OCI-LY3 (cell line): Measurements from ENCODE around the gene RHBDL3.

Experiments
- H2AFZ ChIP-seq: fragments of 200-600, 300-600 bp; shearing (Covaris generic); 2 replicates; pipeline ENCODE4 v1.6.0; 2014; ENCODE audit warnings: antibody characterized with exemption, low read depth, low read length
- H3K27ac ChIP-seq: fragments of 200-600, 300-600 bp; sonication (generic); 2 replicates; pipeline ENCODE4 v1.5.1; 2014; ENCODE audit warnings: mild to moderate bottlenecking, low read length, moderate library complexity, mixed read lengths
- H3K27me3 ChIP-seq: fragments of 200-600, 300-600 bp; sonication (generic); 2 replicates; pipeline ENCODE4 v1.6.1; 2014; ENCODE audit warnings: low read depth, low read length, mixed read lengths
- H3K36me3 ChIP-seq: fragments of 200-600, 300-600 bp; sonication (generic); replicated peaks from 2 replicates; pipeline ENCODE3; 2014; ENCODE audit warnings: low read depth, low read length, mixed read lengths
- H3K4me1 ChIP-seq: fragments of 300-600, 200-600 bp; sonication (generic); 2 replicates; pipeline ENCODE4 v1.6.1; 2014; ENCODE audit warnings: low read length, mixed read lengths
- H3K4me2 ChIP-seq: fragments of 200-600, 300-600 bp; sonication (generic); 2 replicates; pipeline ENCODE4 v1.6.1; 2014; ENCODE audit warnings: low read length, mixed read lengths
- H3K4me3 ChIP-seq: fragments of 300-600, 200-600 bp; sonication (generic); 2 replicates; pipeline ENCODE4 v1.5.1; 2014; ENCODE audit warnings: antibody characterized with exemption, mild to moderate bottlenecking, low read length, moderate library complexity
- H3K79me2 ChIP-seq: fragments of 300-600, 200-600 bp; shearing (Covaris generic); 2 replicates; pipeline ENCODE4 v1.6.1; 2014; ENCODE audit warnings: mild to moderate bottlenecking, low read length, mixed read lengths
- H3K9ac ChIP-seq: fragments of 300-600, 200-600 bp; shearing (Covaris generic); 2 replicates; pipeline ENCODE4 v1.6.0; 2014; ENCODE audit warnings: mild to moderate bottlenecking, low read length, moderate library complexity
- H3K9me3 ChIP-seq: fragments of 200-600, 300-600 bp; shearing (Covaris generic); 2 replicates; pipeline ENCODE4 v1.6.1; 2014; ENCODE audit warnings: low read length, mixed read lengths; ENCODE audit not compliant: insufficient read depth
- H4K20me1 ChIP-seq: fragments of 200-600, 300-600 bp; sonication (generic); 2 replicates; pipeline ENCODE4 v1.6.1; 2016; ENCODE audit warnings: low read length, mixed read lengths; ENCODE audit not compliant: insufficient read depth
- CTCF ChIP-seq: fragments of 200-600, 300-600 bp; sonication (generic); IDR thresholded peaks from 2 replicates; pipeline ENCODE4 v1.5.1; 2014; ENCODE audit warnings: antibody characterized with exemption, low read length, low read depth
- EZH2phosphoT487 ChIP-seq: fragments of 200-600 bp; shearing (Covaris generic); IDR thresholded peaks from 2 replicates; pipeline ENCODE4 v1.6.1; 2018; ENCODE audit warnings: antibody characterized with exemption, mixed run types, low read depth

The RHBDL3 gene, protein sequence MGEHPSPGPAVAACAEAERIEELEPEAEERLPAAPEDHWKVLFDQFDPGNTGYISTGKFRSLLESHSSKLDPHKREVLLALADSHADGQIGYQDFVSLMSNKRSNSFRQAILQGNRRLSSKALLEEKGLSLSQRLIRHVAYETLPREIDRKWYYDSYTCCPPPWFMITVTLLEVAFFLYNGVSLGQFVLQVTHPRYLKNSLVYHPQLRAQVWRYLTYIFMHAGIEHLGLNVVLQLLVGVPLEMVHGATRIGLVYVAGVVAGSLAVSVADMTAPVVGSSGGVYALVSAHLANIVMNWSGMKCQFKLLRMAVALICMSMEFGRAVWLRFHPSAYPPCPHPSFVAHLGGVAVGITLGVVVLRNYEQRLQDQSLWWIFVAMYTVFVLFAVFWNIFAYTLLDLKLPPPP

GRCh38 chr17:32265192-32265923 lies at the start of gene RHBDL3:
Gene RHBDL3 (plus strand): TSS chr17:32265832. CDS start chr17:32266190, 358 bp downstream.
- H4K20me1 ChIP-seq, result peaks cover 25% of the 10 kb centered on the region
- H3K36me3 ChIP-seq, result no peaks in the 10 kb centered on the region
- no peak within 1 kb of the TSS for H3K27ac ChIP-seq
- H3K27me3 ChIP-seq, result peaks cover 86% of the 10 kb centered on the region
- TF ChIP-seq CTCF, result no peak
- no peak; the same call in 1 of the 2 replicates for TF ChIP-seq EZH2phosphoT487
- peaks cover 20% of the 10 kb centered on the region for H3K4me1 ChIP-seq
- peak within 1 kb of the TSS; percentile 99 for H3K4me2 ChIP-seq
- no peaks in the 10 kb centered on the region for H3K9me3 ChIP-seq
- H2AFZ ChIP-seq, result no peak within 1 kb of the TSS
- peak within 1 kb of the TSS; percentile 11 for H3K9ac ChIP-seq
- H3K4me3 ChIP-seq, result peak within 1 kb of the TSS; percentile 80
- H3K79me2 ChIP-seq, result no peaks in the 10 kb centered on the region

GRCh38 chr17:32222621-32223020 lies 43.0 kb upstream of the RHBDL3 start:
- Histone ChIP-seq H3K27me3 (no peaks in the 10 kb centered on the region), H3K9me3 (no peaks in the 10 kb centered on the region), H3K27ac (peak overlapping the region; percentile 90), H3K4me2 (peak overlapping the region; percentile 79), H3K79me2 (no peaks in the 10 kb centered on the region), H2AFZ (no peak overlapping the region), H3K4me1 (peaks cover 75% of the 10 kb centered on the region), H4K20me1 (no peaks in the 10 kb centered on the region), H3K9ac (peak overlapping the region; percentile 52; the same call in 1 of the 2 replicates), H3K4me3 (peak overlapping the region; percentile 68; the same call in 1 of the 2 replicates), H3K36me3 (peaks cover 16% of the 10 kb centered on the region)
- TF ChIP-seq CTCF (peak; percentile 25), EZH2phosphoT487 (no peak)

GRCh38 chr17:32223703-32224102 lies 41.9 kb upstream of the RHBDL3 start:
- Histone ChIP-seq H3K4me3 (peak overlapping the region; percentile 29), H3K9me3 (no peaks in the 10 kb centered on the region), H3K27me3 (no peaks in the 10 kb centered on the region), H3K79me2 (no peaks in the 10 kb centered on the region), H3K27ac (peak overlapping the region; percentile 90), H3K36me3 (peaks cover 16% of the 10 kb centered on the region), H4K20me1 (no peaks in the 10 kb centered on the region), H3K9ac (peak overlapping the region; percentile 44; the same call in 1 of the 2 replicates), H3K4me1 (peaks cover 75% of the 10 kb centered on the region), H2AFZ (no peak overlapping the region), H3K4me2 (peak overlapping the region; percentile 70)
- TF ChIP-seq EZH2phosphoT487 (no peak), CTCF (no peak)

- peaks cover 48% of the 10 kb centered on the region for H3K4me1 ChIP-seq
- H3K27ac ChIP-seq, result no peak overlapping the region
- H3K9me3 ChIP-seq, result no peaks in the 10 kb centered on the region
- TF ChIP-seq EZH2phosphoT487 (no peak), CTCF (no peak)
- H4K20me1 ChIP-seq, result no peaks in the 10 kb centered on the region
- H3K79me2 ChIP-seq, result no peaks in the 10 kb centered on the region
- no peak overlapping the region for H3K4me3 ChIP-seq
- H2AFZ ChIP-seq, result no peak overlapping the region
- H3K4me2 ChIP-seq, result no peak overlapping the region
- H3K9ac ChIP-seq, result no peak overlapping the region
- peaks cover 13% of the 10 kb centered on the region for H3K36me3 ChIP-seq
- no peaks in the 10 kb centered on the region for H3K27me3 ChIP-seq
These were observed 38.7 kb upstream of the RHBDL3 start for GRCh38 chr17:32226886-32227285.
